NOMO-1 treated with DMSO at 0.1 percent for 48 hours (cell line): ENCODE results near the gene SLC16A5.

Experiments
- DNase-seq: peaks from one replicate; lab custom pipeline; 2025; ENCODE audit not compliant: unreplicated experiment; lab: John Stamatoyannopoulos, UW

SLC16A5 gene

GRCh38 chr17:75155191-75155601, 67.4 kb downstream of the SLC16A5 start:
- DNase-seq, result no peak
